ENCODE data around the gene VIPAS39.
A peak's percentile ranks its signal among the peaks of the same experiment; 100 is the strongest.

The VIPAS39 gene

GRCh38 chr14:77457522-77458248 is at the start of gene VIPAS39, which contains the start of gene AHSA1:
Gene VIPAS39, minus strand, starts transcription at chr14:77457601. Its CDS starts 3,499 bp downstream, at chr14:77454102.
Gene AHSA1, plus strand, starts transcription at chr14:77458093. Its CDS starts 97 bp downstream, at chr14:77458190.
- H3K4me3 ChIP-seq (ENCODE audit: low read depth, low read length): peak within 1 kb of the TSS; percentile 99
- peak; percentile 98 for DNase-seq (ENCODE audit: low read depth)

- no peak for DNase-seq (ENCODE audit: low read depth)
- no peak overlapping the region for H3K4me3 ChIP-seq (ENCODE audit: low read depth, low read length)
These were observed 47.6 kb upstream of the VIPAS39 start for GRCh38 chr14:77505031-77505430.

- no peak overlapping the region for H3K4me3 ChIP-seq (ENCODE audit: low read depth, low read length)
- DNase-seq (ENCODE audit: low read depth): no peak
These were observed 45.7 kb upstream of the VIPAS39 start for GRCh38 chr14:77503138-77503537.

GRCh38 chr14:77502109-77502782 is 44.8 kb upstream of the VIPAS39 start:
- H3K4me3 ChIP-seq (ENCODE audit: low read depth, low read length): no peak overlapping the region
- DNase-seq (ENCODE audit: low read depth): no peak

GRCh38 chr14:77498984-77499527 is 41.7 kb upstream of the VIPAS39 start:
- H3K4me3 ChIP-seq (ENCODE audit: low read depth, low read length): peak overlapping the region; percentile 54
- DNase-seq (ENCODE audit: low read depth): no peak

GRCh38 chr14:77498120-77498979 is 40.9 kb upstream of the VIPAS39 start, which contains the start of gene ISM2:
Gene ISM2, minus strand, starts transcription at chr14:77498816. Its CDS starts 23 bp downstream, at chr14:77498793.
- no peak for DNase-seq (ENCODE audit: low read depth)
- H3K4me3 ChIP-seq (ENCODE audit: low read depth, low read length): peak within 1 kb of the TSS; percentile 54

GRCh38 chr14:77495334-77495733 is 37.9 kb upstream of the VIPAS39 start:
- DNase-seq (ENCODE audit: low read depth): no peak
- no peak overlapping the region for H3K4me3 ChIP-seq (ENCODE audit: low read depth, low read length)

GRCh38 chr14:77491056-77491455 is 33.7 kb upstream of the VIPAS39 start:
- no peak for DNase-seq (ENCODE audit: low read depth)

GRCh38 chr14:77490347-77490986 is 33.1 kb upstream of the VIPAS39 start:
- H3K4me3 ChIP-seq (ENCODE audit: low read depth, low read length): no peak overlapping the region
- DNase-seq (ENCODE audit: low read depth): no peak

More at GRCh38 chr14:77491056-77491455, 33.7 kb upstream of the VIPAS39 start:
- no peak overlapping the region for H3K4me3 ChIP-seq (ENCODE audit: low read depth, low read length)

GRCh38 chr14:77489041-77489440 is 31.6 kb upstream of the VIPAS39 start:
- no peak for DNase-seq (ENCODE audit: low read depth)
- H3K4me3 ChIP-seq (ENCODE audit: low read depth, low read length): no peak overlapping the region

- DNase-seq (ENCODE audit: low read depth): no peak
These were observed 31.2 kb upstream of the VIPAS39 start for GRCh38 chr14:77488558-77488957.

GRCh38 chr14:77485901-77486678 is 28.7 kb upstream of the VIPAS39 start:
- no peak overlapping the region for H3K4me3 ChIP-seq (ENCODE audit: low read depth, low read length)
- DNase-seq (ENCODE audit: low read depth): peak; percentile 23

More at GRCh38 chr14:77488558-77488957, 31.2 kb upstream of the VIPAS39 start:
- H3K4me3 ChIP-seq (ENCODE audit: low read depth, low read length): no peak overlapping the region

GRCh38 chr14:77485256-77485655 is 27.9 kb upstream of the VIPAS39 start:
- no peak for DNase-seq (ENCODE audit: low read depth)
- H3K4me3 ChIP-seq (ENCODE audit: low read depth, low read length): no peak overlapping the region

GRCh38 chr14:77482422-77482821 is 25.0 kb upstream of the VIPAS39 start:
- no peak overlapping the region for H3K4me3 ChIP-seq (ENCODE audit: low read depth, low read length)
- no peak for DNase-seq (ENCODE audit: low read depth)

GRCh38 chr14:77478796-77479195 is 21.4 kb upstream of the VIPAS39 start:
- DNase-seq (ENCODE audit: low read depth): no peak
- no peak overlapping the region for H3K4me3 ChIP-seq (ENCODE audit: low read depth, low read length)

- no peak overlapping the region for H3K4me3 ChIP-seq (ENCODE audit: low read depth, low read length)
- no peak for DNase-seq (ENCODE audit: low read depth)
These were observed 20.6 kb upstream of the VIPAS39 start for GRCh38 chr14:77478029-77478428.

- no peak for DNase-seq (ENCODE audit: low read depth)
- no peak overlapping the region for H3K4me3 ChIP-seq (ENCODE audit: low read depth, low read length)
These were observed 18.2 kb upstream of the VIPAS39 start for GRCh38 chr14:77475432-77476115.

Measured in skeletal muscle cell (primary cell).